Nephron progenitor cell (in vitro differentiated cells): ENCODE data around the gene IL23A.

ENCODE experiments used
- DNase-seq: peaks from one replicate; pipeline ENCODE4 v3.0.0; 2021
- H3K27ac Mint-ChIP-seq: 2 replicates; pipeline ENCODE4 v1.8.0; 2021; ENCODE audit warnings: mild to moderate bottlenecking, moderate library complexity, mixed read lengths
- H3K27me3 Mint-ChIP-seq: 2 replicates; pipeline ENCODE4 v1.8.0; 2021; ENCODE audit warnings: mild to moderate bottlenecking, low read depth, mixed read lengths; ENCODE audit not compliant: poor library complexity
- H3K36me3 Mint-ChIP-seq: 2 replicates; pipeline ENCODE4 v1.8.0; 2021; ENCODE audit warnings: low read depth, mixed read lengths
- H3K4me1 Mint-ChIP-seq: 2 replicates; pipeline ENCODE4 v1.8.0; 2021; ENCODE audit warnings: mixed read lengths
- H3K4me3 Mint-ChIP-seq: 2 replicates; pipeline ENCODE4 v1.8.0; 2021; ENCODE audit warnings: mild to moderate bottlenecking, moderate library complexity, mixed read lengths
- H3K9me3 Mint-ChIP-seq: 2 replicates; pipeline ENCODE4 v1.8.0; 2021; ENCODE audit warnings: mild to moderate bottlenecking, moderate library complexity, mixed read lengths
- TF ChIP-seq, protein P1 (sequence below): fragments of 200-600 bp; sonication (generic); IDR thresholded peaks from 2 replicates; pipeline ENCODE4 v1.5.0; 2021; ENCODE audit warnings: antibody characterized with exemption

Gene IL23A

DNA sequence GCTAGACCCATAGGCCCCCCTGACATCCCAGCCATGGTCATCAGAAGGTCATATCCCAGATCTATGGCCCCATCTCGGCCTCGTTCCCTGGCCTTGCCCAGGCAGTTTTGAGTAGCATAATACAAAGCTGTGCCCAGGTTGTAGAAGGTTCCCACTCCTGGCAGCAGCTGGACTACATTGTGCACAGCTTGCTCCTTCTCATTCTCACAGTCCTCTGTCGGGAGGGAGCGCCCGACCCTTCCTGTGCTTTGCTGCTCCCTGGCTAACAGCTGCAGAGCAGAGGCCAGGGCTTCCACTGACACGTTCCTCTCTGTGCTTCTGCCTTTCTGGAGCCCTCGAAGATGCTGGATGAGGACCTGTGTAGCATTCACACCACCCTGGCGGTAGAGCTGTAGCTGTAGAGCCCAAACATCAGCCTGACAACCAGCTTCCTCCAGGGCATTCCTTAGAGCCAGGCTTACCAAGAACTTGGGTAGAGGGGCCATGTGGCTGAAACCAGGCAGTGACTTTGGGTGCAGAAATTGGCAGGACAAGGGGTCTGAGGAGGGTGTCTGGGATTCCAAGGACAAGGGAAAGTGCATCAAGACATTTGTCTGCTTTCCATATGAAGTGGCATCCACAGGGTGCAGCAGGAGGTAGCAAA is 22.9 kb downstream of the IL23A start:
- H3K4me1 Mint-ChIP-seq, result peaks cover 23% of the 10 kb centered on the region
- no peak for DNase-seq
- TF ChIP-seq, protein P1, sequence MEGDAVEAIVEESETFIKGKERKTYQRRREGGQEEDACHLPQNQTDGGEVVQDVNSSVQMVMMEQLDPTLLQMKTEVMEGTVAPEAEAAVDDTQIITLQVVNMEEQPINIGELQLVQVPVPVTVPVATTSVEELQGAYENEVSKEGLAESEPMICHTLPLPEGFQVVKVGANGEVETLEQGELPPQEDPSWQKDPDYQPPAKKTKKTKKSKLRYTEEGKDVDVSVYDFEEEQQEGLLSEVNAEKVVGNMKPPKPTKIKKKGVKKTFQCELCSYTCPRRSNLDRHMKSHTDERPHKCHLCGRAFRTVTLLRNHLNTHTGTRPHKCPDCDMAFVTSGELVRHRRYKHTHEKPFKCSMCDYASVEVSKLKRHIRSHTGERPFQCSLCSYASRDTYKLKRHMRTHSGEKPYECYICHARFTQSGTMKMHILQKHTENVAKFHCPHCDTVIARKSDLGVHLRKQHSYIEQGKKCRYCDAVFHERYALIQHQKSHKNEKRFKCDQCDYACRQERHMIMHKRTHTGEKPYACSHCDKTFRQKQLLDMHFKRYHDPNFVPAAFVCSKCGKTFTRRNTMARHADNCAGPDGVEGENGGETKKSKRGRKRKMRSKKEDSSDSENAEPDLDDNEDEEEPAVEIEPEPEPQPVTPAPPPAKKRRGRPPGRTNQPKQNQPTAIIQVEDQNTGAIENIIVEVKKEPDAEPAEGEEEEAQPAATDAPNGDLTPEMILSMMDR, result no peak
- peak overlapping the region; percentile 97 for H3K4me3 Mint-ChIP-seq
- H3K36me3 Mint-ChIP-seq, result no peaks in the 10 kb centered on the region
- no peak overlapping the region for H3K27ac Mint-ChIP-seq
- H3K27me3 Mint-ChIP-seq, result peaks cover 45% of the 10 kb centered on the region
- no peaks in the 10 kb centered on the region for H3K9me3 Mint-ChIP-seq

DNA sequence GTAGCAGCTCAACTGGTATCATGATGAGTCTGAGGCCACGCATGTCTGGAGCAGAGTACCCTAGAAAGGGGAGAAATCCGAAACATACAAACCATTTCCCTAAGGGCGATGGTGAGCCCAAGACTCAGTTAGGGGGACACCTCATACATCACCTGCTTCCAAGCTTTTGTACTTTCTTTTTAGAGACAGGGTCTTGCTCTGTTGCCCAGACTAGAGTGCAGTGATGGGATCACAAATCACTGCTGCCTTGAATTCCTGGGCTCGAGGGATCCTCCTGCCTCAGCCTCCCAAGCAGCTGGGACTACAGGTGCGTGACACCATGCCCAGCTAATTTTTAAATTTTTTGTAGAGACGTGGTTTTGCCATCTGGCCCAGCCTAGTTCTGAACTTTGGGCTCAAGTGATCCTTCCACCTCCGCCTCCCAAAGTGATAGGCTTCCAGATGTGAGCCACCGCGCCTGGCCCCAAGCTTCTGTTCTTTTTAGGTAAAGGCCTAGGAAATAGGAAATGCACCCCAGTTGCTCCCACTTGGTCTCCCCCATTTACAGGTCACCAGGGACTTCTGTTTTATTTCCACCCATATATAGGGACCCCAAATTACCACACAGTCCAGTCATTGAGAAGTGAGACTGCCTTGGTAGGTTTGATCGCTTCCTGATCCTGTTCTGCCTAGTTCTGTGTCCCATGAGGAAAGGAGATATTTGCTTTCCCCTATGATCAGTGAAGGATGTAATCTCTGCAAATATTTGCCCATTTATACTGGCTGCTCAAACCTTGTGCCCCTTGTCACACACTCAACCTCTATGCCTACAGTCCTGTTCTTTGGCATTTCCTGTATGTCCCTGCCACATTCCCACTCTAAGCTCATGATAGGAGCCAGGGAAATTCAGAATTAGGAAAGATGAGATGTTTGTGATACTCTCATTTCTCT is 23.7 kb downstream of the IL23A start, which contains the start of gene APOF:
APOF (minus strand) TSS at position 728 of the 930 bp plus-strand sequence; CDS start at position 616, 112 bp downstream.
- H3K27ac Mint-ChIP-seq, result no peak within 1 kb of the TSS
- peaks cover 4% of the 10 kb centered on the region for H3K9me3 Mint-ChIP-seq
- no peaks in the 10 kb centered on the region for H3K36me3 Mint-ChIP-seq
- peaks cover 23% of the 10 kb centered on the region for H3K4me1 Mint-ChIP-seq
- H3K4me3 Mint-ChIP-seq, result peak within 1 kb of the TSS; percentile 97
- DNase-seq, result no peak
- peaks cover 51% of the 10 kb centered on the region for H3K27me3 Mint-ChIP-seq
- TF ChIP-seq, protein P1, result no peak

DNA sequence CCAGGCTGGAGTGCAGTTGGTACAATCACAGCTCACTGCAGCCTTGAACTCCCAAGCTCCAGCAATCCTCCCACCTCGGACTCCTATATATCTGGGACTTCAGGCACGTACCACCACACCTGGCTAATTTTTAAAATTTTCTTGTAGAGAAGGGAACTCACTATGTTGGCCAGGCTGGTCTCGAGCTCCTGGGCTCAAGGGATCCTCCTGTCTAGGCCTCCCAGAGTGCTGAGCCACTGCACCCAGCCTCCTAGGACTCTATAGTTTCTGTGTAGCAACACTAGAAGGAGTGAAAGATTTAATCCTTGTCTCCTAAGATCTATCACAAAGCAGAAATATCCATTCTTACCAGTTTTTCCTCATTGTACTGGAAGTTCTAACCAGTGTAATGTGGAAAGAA is 28.3 kb downstream of the IL23A start:
- Mint-ChIP-seq H3K36me3 (no peaks in the 10 kb centered on the region), H3K9me3 (peaks cover 18% of the 10 kb centered on the region), H3K4me1 (no peaks in the 10 kb centered on the region), H3K4me3 (no peak overlapping the region), H3K27ac (no peak overlapping the region), H3K27me3 (peaks cover 49% of the 10 kb centered on the region)
- TF ChIP-seq, protein P1, result no peak
- no peak for DNase-seq

- Mint-ChIP-seq H3K4me1 (peaks cover 23% of the 10 kb centered on the region), H3K27ac (no peak overlapping the region), H3K9me3 (peaks cover 32% of the 10 kb centered on the region), H3K36me3 (peaks cover 7% of the 10 kb centered on the region), H3K27me3 (peaks cover 25% of the 10 kb centered on the region), H3K4me3 (no peak overlapping the region)
- no peak for DNase-seq
- TF ChIP-seq, protein P1, result no peak
Observed at GRCh38 chr12:56373515-56373914, 34.8 kb downstream of the IL23A start.

- no peak for DNase-seq
- no peak overlapping the region for H3K27ac Mint-ChIP-seq
- H3K9me3 Mint-ChIP-seq, result peaks cover 30% of the 10 kb centered on the region
- TF ChIP-seq, protein P1, result no peak
- peaks cover 23% of the 10 kb centered on the region for H3K4me1 Mint-ChIP-seq
- peaks cover 21% of the 10 kb centered on the region for H3K27me3 Mint-ChIP-seq
- H3K36me3 Mint-ChIP-seq, result peaks cover 7% of the 10 kb centered on the region
- peak overlapping the region; percentile 42 for H3K4me3 Mint-ChIP-seq
Observed at GRCh38 chr12:56374726-56375597, 36.3 kb downstream of the IL23A start.
